GM18526 (cell line): Measurements from ENCODE around the gene ESD.

Experiments used
- POLR2A ChIP-seq: IDR thresholded peaks from 3 replicates; pipeline ENCODE4 v1.6.1; 2011; ENCODE audit not compliant: insufficient read length; ENCODE audit errors: extremely low read depth

The ESD gene, protein sequence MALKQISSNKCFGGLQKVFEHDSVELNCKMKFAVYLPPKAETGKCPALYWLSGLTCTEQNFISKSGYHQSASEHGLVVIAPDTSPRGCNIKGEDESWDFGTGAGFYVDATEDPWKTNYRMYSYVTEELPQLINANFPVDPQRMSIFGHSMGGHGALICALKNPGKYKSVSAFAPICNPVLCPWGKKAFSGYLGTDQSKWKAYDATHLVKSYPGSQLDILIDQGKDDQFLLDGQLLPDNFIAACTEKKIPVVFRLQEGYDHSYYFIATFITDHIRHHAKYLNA

GRCh38 chr13:46796515-46797474 is at the start of gene ESD:
Gene ESD (minus strand): TSS chr13:46797161. CDS start chr13:46791413, 5,748 bp downstream.
- peak; percentile 63 for TF ChIP-seq POLR2A

DNA sequence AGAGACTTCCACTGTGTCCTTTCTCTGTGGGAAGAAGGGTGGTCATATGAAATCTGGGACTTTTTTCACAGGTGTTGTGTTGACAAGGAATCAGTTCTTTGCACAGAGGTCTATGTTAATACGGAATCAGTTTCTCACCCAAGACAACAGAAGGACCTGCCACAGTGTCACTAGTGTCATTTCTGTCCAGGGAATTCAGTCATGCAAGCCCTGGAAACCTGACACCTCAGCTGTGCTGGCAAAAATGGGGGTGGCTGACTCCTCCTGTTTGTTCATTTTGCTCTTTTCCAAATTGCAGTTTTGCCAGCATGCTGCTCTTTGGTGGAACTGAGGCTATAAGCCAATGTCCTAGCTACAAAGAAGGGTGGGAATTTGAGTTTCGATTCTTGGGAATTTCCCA is 49.8 kb upstream of the ESD start:
- no peak for TF ChIP-seq POLR2A

- TF ChIP-seq POLR2A = no peak
Measured at GRCh38 chr13:46845146-46845545, 48.2 kb upstream of the ESD start.

DNA sequence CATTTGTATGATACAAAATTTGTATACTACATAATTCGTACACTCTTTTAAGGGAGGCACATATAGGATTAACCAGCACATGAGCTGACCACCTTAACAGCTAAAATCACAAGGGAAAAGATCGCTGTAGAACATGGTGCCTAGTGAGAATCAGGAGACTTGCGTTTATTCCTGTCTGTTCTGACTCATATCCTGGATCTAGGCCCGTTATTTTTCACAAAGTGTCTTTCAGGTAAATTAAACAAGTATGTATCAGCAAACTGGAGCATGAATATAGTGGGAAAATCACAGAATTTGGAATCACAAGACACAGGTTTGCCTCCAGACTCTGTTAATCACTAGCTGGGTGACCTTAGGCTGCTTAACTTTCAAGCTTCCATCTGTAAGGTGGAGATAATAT is 47.5 kb upstream of the ESD start:
- no peak for TF ChIP-seq POLR2A

GRCh38 chr13:46839399-46839798 is 42.4 kb upstream of the ESD start:
- no peak for TF ChIP-seq POLR2A

GRCh38 chr13:46834657-46835056 is 37.7 kb upstream of the ESD start:
- TF ChIP-seq POLR2A = no peak

DNA sequence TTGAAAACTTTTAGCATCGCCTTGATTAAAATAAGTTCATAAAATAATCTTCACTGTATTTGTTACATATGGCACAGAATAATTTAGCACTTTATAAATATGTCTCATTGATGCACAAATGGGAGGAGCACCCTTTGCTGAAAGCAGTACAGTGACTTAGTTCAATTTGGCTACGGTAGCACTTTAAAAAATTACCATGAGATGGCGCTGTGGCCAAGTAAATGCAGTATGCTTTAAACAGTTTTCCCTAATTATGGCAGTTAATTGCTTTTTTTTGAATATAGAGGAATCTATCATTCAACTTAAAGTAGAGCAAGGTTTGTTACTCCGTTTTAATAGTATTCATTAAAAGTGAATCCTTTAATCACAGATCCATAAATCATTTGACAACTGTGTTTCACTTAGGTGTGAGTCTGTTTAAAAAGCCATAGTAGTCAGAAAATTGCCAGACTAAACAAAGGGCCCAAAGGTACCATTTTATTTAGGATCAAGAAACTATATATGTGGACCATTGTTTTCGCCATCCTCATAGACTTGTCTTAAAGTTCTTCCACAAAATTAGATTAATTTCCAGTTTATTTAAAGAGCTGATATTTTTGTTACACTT is 34.7 kb upstream of the ESD start:
- TF ChIP-seq POLR2A = no peak

- TF ChIP-seq POLR2A = no peak
Measured at GRCh38 chr13:46830405-46831005, 33.5 kb upstream of the ESD start.

- TF ChIP-seq POLR2A = no peak
Measured at GRCh38 chr13:46822551-46822950, 25.6 kb upstream of the ESD start.

DNA sequence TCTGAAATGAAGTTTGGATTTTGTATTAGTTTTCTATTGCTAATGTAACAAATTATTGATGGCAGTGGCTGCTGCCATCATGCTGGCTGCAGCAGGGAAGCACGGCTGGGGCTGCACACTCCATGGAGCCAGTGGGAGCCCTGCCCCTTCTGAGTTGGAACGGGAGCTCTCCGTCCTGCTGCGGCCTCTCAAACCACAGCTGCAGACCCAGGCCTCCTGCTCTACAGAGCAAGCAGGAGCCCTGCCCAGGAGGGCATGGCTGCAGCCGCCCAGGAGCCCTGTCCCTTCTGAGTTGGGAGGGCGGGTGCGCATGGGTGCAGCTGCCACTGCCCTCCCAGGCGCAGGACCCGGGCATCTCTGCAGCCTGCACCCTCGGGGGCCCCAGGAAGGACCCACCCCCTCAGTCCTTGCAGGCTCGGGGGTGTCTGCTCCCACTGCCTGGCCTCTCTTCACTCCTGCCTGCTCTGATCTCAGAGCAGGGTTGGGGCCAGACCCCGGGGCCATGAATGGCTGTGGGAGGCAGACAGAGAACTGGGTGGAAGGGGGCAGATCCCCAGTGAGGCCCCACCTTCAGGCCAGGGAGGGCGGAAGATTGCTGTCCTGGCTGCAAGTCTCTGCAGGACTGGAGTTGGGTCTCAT is 21.0 kb upstream of the ESD start:
- TF ChIP-seq POLR2A = no peak

DNA sequence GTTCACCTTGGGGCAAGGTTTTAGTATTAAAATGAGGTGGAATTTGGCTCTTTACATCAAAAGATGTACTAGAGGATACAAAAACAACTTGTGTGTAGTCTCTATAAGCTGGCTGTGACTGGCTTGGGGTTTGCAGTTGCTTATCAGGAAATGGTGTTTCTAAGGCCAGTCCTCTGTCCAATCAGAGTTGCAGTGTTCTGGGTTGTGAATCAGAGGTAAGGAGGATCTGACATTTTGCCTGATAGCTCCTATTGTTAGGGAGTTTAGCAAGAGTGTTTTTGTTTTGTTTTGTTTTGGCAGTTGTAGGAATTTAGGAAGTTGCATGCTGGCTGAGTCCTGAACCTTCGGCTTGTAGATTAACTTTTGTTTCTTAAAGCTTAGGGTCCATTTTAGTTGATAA is 20.1 kb upstream of the ESD start:
- TF ChIP-seq POLR2A = no peak

GRCh38 chr13:46816371-46816770 is 19.4 kb upstream of the ESD start:
- no peak for TF ChIP-seq POLR2A

DNA sequence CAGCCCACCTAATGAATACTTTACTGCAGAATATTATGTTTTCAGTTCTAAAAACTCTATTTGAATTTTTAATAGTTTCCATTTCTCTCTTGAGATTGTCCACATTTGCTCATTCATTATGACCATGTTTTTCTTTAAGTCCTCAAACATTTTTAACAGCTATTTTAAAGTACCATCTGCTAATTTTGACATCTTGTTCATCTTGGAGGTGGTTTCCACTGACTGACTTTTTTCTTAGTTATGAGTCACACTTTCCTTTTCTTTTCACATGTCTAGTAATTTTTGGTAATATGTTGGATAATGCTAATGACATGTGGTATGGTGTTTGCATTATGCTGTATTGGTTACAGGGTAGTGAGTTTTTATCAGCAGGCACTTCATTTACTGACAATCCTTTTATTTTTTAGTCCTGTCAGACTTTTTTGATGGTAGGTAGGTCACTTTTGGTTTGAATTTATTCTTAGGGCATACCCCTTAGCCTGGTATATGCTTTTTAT is 15.4 kb upstream of the ESD start:
- no peak for TF ChIP-seq POLR2A

- no peak for TF ChIP-seq POLR2A
Measured at GRCh38 chr13:46810440-46810839, 13.5 kb upstream of the ESD start.

DNA sequence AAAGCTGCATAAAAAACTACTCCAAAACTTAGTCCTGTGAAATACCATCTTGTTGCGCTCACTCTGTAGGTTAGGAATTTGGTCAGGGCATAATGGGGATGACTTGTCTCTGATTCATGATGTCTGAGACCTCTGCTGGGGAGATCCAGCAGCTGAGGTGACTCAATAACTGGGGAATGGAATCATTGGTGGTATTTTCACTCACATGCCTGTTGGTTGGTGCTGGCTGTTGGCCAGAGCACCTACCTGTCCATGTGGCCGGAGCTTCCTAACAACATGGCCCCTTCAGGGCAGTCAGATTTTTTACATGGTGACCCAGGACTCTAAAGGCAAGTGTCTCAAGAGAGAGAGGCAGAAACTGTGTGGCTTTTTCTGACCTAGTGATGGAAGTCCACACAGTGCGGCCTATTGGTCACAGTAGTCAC is 7.4 kb upstream of the ESD start:
- TF ChIP-seq POLR2A = no peak
